ENCODE data around the gene POTEJ.
"Not testable (repeated sequence)": the region's sequence is repeated elsewhere in the genome, so short reads cannot be mapped to it uniquely, and the experiment has no call there.

POTEJ gene

DNA sequence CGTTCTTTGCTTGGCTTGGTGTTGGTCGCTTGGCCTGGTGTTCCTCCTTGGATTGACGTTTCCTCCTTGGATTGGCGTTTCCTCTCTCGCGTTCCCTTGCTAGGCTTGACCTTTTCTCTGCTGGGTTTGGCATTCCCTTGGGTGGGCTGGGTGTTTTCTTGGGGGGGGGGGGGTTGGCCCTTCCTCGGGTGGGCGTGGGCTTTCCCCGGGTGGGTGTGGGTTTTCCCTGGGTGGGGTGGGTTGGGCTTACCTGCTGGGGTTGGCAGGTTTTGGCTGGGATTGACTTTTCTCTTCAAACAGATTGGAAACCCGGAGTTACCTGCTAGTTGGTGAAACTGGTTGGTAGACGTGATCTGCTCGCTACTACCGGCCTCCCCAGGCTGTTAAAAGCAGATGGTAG, at the start of gene POTEJ:
Gene POTEJ (plus strand): TSS at position 301 of the 400 bp plus-strand sequence. CDS start 93 bp downstream, at position 394.
- not testable (repeated sequence) for DNase-seq (ENCODE audit: low spot score)

GRCh38 chr2:130566165-130566564, 45.1 kb upstream of the POTEJ start:
- not testable (repeated sequence) for DNase-seq (ENCODE audit: low spot score)

- not testable (repeated sequence) for DNase-seq (ENCODE audit: low spot score)
Observed at GRCh38 chr2:130571929-130572328, 39.3 kb upstream of the POTEJ start.

DNA sequence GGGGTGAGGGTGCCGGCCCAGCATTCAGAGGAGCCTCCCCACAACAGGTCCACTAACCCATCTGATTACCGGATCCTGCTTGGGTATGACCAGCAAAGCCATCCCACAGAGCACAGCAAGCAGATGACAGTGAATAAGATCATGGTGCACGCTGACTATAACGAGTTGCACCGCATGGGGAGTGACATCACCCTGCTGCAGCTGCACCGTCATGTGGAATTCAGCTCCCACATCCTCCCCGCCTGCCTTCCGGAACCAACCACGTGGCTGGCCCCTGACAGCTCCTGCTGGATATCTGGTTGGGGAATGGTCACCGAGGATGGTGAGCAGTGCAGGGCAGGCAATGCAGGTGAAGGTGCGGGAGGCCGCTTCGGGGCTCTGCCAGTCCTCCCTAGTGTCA, 37.0 kb upstream of the POTEJ start:
- not testable (repeated sequence) for DNase-seq (ENCODE audit: low spot score)

- not testable (repeated sequence) for DNase-seq (ENCODE audit: low spot score)
Observed at GRCh38 chr2:130576209-130576784, 34.9 kb upstream of the POTEJ start.

- not testable (repeated sequence) for DNase-seq (ENCODE audit: low spot score)
Observed at GRCh38 chr2:130577559-130577958, 33.7 kb upstream of the POTEJ start.

DNA sequence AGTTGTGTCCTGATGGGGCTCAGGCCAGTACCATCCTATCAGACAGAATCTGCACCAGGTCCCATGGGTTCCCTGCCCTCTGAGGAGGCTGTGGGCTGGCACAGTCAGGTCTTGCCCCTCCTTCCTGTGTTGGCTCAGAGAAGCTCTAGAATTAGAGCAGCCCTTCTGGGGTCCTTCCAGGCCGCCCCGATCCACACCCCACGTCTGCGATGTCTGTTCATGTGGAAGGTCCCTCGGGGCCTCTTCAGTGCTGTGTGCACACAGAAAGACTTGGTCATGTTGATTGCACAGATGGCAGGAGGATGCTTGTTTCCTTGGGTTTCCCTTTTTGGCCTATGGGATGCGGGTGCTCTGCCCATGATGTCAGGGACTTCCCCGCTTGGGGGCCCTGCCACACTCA, 32.1 kb upstream of the POTEJ start:
- not testable (repeated sequence) for DNase-seq (ENCODE audit: low spot score)

DNA sequence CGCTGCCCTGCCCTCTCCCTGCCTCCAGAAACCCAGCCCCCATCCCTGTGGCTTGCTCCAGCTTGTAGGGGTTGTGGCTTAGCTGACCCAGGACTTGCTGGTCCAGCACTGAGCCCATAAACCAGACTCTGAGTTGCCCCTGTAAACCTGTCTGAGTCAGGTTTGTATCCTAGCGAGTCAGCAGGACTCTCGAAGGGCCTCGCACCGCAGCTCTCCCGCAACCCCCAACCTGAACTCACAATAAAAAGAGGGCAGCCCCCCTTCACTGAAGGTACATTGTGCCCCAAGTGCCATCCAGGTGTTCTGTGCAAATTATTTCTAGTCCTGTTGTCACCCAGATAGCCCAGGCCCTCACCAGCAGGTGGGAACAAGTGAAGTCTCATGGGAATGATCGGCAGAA, 29.7 kb upstream of the POTEJ start:
- not testable (repeated sequence) for DNase-seq (ENCODE audit: low spot score)

DNA sequence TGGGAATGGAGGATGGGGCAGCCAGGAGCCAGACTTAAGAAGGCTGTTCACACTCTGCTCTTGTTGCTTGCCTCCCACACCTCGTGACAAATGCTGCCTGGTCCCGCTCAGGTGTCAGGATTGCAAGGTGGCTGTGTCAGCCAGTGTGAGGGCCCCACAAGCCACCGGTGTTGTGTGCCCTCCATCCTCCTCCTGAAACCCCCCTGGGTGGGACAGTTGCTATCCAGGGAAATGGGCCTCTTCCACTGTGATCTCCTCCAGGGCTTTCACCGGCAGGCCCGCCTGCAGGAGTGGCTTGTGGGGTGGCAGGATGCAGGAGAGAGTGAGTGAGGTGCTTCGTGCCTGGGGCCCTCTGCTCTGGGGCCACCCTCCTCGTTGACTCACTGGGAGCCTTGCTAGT, 28.3 kb upstream of the POTEJ start:
- not testable (repeated sequence) for DNase-seq (ENCODE audit: low spot score)

DNA sequence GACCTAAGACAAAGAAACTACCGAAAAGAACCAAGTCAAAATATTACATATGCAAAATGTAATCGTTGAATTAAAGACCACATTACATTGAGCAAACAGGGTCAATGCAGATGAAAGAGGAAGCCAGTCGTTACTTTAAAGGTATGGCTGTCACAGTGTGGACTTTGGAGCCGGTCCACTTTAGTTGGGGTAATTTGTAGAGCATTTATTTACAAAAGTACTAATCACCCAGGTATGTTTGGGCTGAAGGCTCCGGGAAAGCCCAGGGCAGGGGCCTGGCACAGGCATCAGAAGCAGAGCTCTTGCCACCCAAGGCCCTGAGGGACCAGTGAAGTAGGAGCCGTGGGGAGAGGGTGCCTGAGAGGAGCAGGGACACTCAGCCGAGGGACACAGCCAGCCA, 27.7 kb upstream of the POTEJ start:
- not testable (repeated sequence) for DNase-seq (ENCODE audit: low spot score)

GRCh38 chr2:130584726-130585125, 26.5 kb upstream of the POTEJ start:
- not testable (repeated sequence) for DNase-seq (ENCODE audit: low spot score)

GRCh38 chr2:130588688-130589458, 22.4 kb upstream of the POTEJ start:
- DNase-seq (ENCODE audit: low spot score): not testable (repeated sequence)

DNA sequence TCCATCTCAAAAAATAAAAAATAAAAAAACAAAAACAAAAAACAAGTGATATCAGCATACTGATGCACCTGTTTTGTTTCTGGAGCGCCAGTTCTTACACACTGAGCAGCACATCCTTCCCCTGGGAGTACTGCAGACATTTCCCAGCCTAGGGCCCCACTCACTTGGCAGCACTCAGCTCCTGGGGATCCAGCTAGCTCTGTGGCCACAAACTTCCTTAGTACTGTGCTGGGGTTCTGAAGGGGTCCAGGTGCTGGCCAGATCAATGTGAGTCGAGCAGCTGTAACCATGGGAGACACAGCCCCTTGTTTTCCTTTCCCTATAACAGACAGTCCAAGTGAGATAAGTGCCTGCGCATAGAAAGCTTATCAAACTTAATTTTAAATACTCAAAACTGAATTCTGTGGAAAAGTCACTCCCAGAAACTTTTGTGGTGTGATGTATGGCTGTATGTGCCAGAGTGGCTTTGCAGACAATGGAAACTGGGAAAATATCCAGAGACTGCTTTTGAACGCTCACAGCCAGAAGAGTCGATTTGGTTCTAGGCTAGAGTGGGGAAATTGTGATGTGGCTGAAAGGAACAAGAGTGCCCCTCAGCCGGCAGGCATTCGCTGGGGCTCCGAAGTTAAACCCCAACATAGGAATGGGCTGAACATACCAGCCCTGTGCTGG, 20.9 kb upstream of the POTEJ start:
- DNase-seq (ENCODE audit: low spot score): not testable (repeated sequence)

- not testable (repeated sequence) for DNase-seq (ENCODE audit: low spot score)
Observed at GRCh38 chr2:130590842-130591359, 20.3 kb upstream of the POTEJ start.

- DNase-seq (ENCODE audit: low spot score): not testable (repeated sequence)
Observed at GRCh38 chr2:130592791-130593414, 18.3 kb upstream of the POTEJ start.

DNA sequence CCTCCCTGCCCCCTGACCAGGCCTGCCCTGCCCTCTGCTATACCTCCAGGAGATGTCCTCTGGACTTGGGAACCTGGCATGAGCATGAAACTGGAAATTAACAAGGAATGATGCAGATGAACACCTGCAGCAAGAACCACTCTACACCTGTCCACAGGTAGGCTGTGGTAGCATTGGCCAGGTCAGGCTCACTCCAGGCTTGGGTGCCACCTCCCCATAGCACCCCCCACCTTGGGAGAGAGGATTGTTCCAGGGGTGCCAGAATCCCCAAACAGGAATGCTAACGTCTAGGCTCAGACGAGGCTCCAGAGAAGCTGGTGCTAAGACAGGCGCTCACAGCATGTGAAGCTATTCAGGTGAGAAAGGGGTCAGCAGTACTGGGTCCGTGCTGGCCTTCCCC, 17.2 kb upstream of the POTEJ start:
- not testable (repeated sequence) for DNase-seq (ENCODE audit: low spot score)

- DNase-seq (ENCODE audit: low spot score): not testable (repeated sequence)
Observed at GRCh38 chr2:130596757-130597156, 14.5 kb upstream of the POTEJ start.

DNA sequence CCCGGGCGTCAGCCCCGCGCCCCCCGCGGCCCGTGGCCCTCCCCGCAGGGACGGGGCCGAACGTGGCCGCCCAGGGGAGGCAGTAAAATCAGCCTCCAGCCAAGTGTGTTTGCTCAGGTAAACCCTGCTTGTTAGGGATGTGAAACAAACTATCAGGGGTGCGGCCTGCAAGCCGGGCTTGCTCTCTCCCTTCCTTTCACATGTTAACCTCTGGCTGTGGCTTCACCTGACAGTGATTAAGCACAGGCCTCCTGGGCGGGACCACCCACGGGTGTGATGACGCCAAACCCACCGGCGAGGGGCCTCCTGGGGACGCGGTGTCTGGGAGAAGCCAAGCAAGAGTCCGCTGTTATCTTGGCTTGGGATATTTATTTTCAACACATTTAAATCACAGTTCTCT, 13.2 kb upstream of the POTEJ start:
- DNase-seq (ENCODE audit: low spot score): not testable (repeated sequence)

DNA sequence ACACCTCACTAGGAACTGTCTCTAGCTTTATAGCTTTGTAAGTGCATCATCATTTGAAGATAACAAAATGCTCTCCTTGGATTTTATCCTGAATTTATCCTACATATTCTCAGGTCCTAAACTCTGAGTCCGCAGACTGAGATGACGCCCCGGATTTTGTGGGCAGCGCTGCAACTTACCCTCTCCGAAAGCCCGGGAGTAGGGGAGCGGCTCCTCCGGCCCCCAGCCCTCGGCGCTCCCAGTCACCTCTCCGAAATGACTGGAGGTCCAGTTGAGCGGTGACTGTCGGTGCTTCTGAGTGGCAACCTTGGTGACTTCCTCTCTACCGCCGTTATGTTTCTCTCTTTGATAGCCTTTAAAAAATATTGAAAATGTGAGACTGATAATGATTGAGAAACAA, 12.8 kb upstream of the POTEJ start:
- not testable (repeated sequence) for DNase-seq (ENCODE audit: low spot score)

DNA sequence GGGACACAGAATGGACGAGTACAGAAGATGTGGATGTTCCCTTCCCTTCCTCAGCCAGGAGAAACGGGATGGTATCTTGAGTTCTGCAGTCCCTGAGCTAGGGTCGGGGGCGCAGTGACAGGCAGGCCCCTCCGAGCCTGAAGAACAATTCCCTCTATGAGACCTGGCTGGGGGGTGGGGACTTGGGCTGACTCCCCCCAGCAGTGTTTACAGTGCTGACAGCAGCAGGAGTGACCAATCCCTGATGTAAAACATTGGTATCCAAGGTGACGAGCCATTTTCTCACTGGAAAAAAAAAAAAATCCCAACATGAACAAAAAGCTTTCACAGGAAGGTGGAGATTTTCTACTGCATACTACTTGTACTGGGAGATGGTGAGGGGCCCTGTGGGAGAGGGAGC, 11.8 kb upstream of the POTEJ start, which contains the start of gene CFC1:
Gene CFC1 (minus strand): TSS at position 183 of the 400 bp plus-strand sequence. CDS start 288 bp downstream, outside the sequence.
- DNase-seq (ENCODE audit: low spot score): not testable (repeated sequence)

- not testable (repeated sequence) for DNase-seq (ENCODE audit: low spot score)
Observed at GRCh38 chr2:130599926-130600325, 11.3 kb upstream of the POTEJ start.

All from hematopoietic multipotent progenitor cell treated with erythropoietin and hydrocortisone succinate and interleukin-3 and kit ligand, for 17 days (in vitro differentiated cells).